Right lobe of liver (tissue), 4 donors: Measurements from ENCODE around the gene ARFGAP2.

Source experiments
- POLR2A ChIP-seq: fragments of 450-650 bp; IDR thresholded peaks from one replicate; pipeline ENCODE4 v1.6.1; 2017; ENCODE audit warnings: antibody characterized with exemption, mild to moderate bottlenecking
- TF ChIP-seq, protein P1 (sequence below), 4 donors: fragments of 200-600 bp in 3 of 4; fragments of 450-650 bp in 1 of 4; IDR thresholded peaks; one replicate each; pipeline versions ENCODE4 v1.5.1 to v1.8.0; 2016 to 2022; ENCODE audit warnings: antibody characterized with exemption in 4 of 4, mild to moderate bottlenecking in 2 of 4
- donor health status: DM: no; HTN: no; CAD: no.
- donor health status: DM: no; HTN: no; CAD: no.
- donor health status: DM: no; HTN: yes; CAD: no.

DNA sequence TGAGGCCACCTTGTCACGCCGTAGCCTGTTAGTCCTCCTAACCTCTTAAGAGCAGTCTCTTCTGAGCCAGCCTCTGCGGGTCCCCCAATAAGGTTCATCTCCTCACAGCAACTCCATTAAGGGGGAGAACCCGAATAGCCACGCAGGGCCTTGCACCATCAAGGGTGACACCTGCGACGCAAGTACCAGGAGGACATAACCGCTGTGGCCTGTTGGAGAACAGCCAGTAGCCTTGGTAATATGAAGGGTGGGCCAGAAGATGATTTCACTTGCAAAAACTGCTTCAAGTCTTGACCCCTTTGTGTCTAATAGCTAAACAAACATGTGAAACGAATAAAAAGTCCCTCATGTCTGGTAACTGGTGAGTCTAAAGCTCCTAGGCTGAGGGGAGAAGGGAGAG lies 14.8 kb downstream of the ARFGAP2 start:
- TF ChIP-seq, protein P1, sequence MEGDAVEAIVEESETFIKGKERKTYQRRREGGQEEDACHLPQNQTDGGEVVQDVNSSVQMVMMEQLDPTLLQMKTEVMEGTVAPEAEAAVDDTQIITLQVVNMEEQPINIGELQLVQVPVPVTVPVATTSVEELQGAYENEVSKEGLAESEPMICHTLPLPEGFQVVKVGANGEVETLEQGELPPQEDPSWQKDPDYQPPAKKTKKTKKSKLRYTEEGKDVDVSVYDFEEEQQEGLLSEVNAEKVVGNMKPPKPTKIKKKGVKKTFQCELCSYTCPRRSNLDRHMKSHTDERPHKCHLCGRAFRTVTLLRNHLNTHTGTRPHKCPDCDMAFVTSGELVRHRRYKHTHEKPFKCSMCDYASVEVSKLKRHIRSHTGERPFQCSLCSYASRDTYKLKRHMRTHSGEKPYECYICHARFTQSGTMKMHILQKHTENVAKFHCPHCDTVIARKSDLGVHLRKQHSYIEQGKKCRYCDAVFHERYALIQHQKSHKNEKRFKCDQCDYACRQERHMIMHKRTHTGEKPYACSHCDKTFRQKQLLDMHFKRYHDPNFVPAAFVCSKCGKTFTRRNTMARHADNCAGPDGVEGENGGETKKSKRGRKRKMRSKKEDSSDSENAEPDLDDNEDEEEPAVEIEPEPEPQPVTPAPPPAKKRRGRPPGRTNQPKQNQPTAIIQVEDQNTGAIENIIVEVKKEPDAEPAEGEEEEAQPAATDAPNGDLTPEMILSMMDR (IDR thresholded peaks at IDR 0.05), result no peak
- no peak for TF ChIP-seq POLR2A
